ENCODE data around the gene TNS3. TPM values are rescaled to one million over a fixed set of nuclear protein-coding genes. Genes with fewer than 3 reads are reported as not detected.

The TNS3 gene
- total and polyA plus RNA-seq, 2 of the 13 experiments (the other 11 are each of a cell fraction or from before 2014, with no cell fraction given), result 52.9 to 55.7 TPM

- Histone ChIP-seq H3K4me1 (ENCODE audit: insufficient read depth, low read length) (peaks cover 97% of the 10 kb centered on the region), H3K27ac (ENCODE audit: extremely low read length, insufficient read depth, low read length) (peak overlapping the region; percentile 82), H3K4me2 (ENCODE audit: low read depth, low read length) (peak overlapping the region; percentile 61), H3K27me3 (ENCODE audit: control insufficient read depth in 1 of 2, insufficient read depth in 2 of 2, low read length in 2 of 2) (no peaks in the 10 kb centered on the region), H3K9me3 (ENCODE audit: low read length) (no peaks in the 10 kb centered on the region), H4K20me1 (ENCODE audit: insufficient read depth, low read length) (peaks cover 24% of the 10 kb centered on the region), H3K9ac (ENCODE audit: insufficient read depth, low read depth, low read length) (peak overlapping the region; percentile 57), H3K79me2 (ENCODE audit: insufficient read depth, low read length) (peaks cover 74% of the 10 kb centered on the region), H2AFZ (ENCODE audit: low read length) (no peak overlapping the region), H3K36me3 (replicated peaks in 1 of 2; ENCODE audit: control insufficient read depth in 1 of 2, insufficient read depth in 2 of 2, low read length in 2 of 2) (peaks cover 5 to 23% of the 10 kb centered on the region in 2 experiments; a peak in 3 of 5 replicates), H3K4me3 (replicated peaks in 1 of 3; ENCODE audit: insufficient read depth in 1 of 3, low read depth in 2 of 3, low read length in 3 of 3) (peak overlapping the region in 1 of 3 experiments; percentile 44; a peak in 2 of 6 replicates)
- no peak for ATAC-seq
- ChIA-PET POLR2A (interaction anchor here (0.8 to 3.9 kb wide), 26 partner anchors 8 to 665 kb away, joined by 3 to 46 read pairs (median 6); no protein-coding TSS in a partner anchor), CTCF (ENCODE audit: low intra/inter-chr PET ratio, low total read pairs) (no interaction called here)
- no peak for FAIRE-seq
- intact Hi-C loops (cut with micrococcal nuclease; ENCODE audit: unreplicated experiment), result loop anchor here (1.0 to 10.0 kb wide), 4 partner anchors 22 to 309 kb away; no protein-coding TSS in a partner anchor
- BruUV-seq (replicated peaks), result TSS peak; percentile 50
- DNase-seq (ENCODE audit: low spot score), result no peak
- WGBS (ENCODE audit: low lambda C conversion rate), result 72% methylated on average over 4 of the region's 7 CpGs
- in situ Hi-C loops (cut with HindIII; ENCODE audit: extremely low pct_ligation_motif_present, low pct_unique_long_range_greater_than_20kb), result loop anchor here (5.0 kb wide), 1 partner anchor 101 kb away; no protein-coding TSS in a partner anchor
- TF ChIP-seq RFX5 (IDR thresholded peaks at IDR 0.05; ENCODE audit: low read depth, low read length), result no peak
- TF ChIP-seq NFIB (CRISPR knock-in tag; IDR thresholded peaks at IDR 0.05; ENCODE audit: borderline replicate concordance), result no peak
- TF ChIP-seq ZNF513 (CRISPR knock-in tag; conservative IDR thresholded peaks at IDR 0.05), result no peak
- TF ChIP-seq ZNF589 (CRISPR knock-in tag; conservative IDR thresholded peaks at IDR 0.05), result 0 out of 2 replicates have a peak, but pooled peaks have one; percentile 12
- no peak for TF ChIP-seq ZNF564 (CRISPR knock-in tag; IDR thresholded peaks at IDR 0.05)
- no peak for TF ChIP-seq USF2 (IDR thresholded peaks at IDR 0.05; ENCODE audit: low read depth, low read length)
- 0 out of 2 replicates have a peak, but pooled peaks have one; percentile 10 for TF ChIP-seq USF2 (CRISPR knock-in tag; IDR thresholded peaks at IDR 0.05; ENCODE audit: borderline replicate concordance)
- TF ChIP-seq DMTF1 (CRISPR knock-in tag; IDR thresholded peaks at IDR 0.05), result no peak
- TF ChIP-seq, protein P1, sequence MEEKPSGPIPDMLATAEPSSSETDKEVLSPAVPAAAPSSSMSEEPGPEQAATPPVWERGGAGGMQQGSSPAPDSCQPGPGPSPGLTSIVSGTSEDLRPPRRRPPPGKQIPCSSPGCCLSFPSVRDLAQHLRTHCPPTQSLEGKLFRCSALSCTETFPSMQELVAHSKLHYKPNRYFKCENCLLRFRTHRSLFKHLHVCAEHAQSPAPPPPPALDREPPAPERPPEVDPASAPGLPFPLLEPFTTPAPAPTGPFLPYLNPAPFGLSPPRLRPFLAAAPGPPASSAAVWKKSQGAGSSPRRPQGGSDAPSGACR (CRISPR knock-in tag; IDR thresholded peaks at IDR 0.05), result 0 out of 2 replicates have a peak, but pooled peaks have one; percentile 3
- TF ChIP-seq, protein P2, sequence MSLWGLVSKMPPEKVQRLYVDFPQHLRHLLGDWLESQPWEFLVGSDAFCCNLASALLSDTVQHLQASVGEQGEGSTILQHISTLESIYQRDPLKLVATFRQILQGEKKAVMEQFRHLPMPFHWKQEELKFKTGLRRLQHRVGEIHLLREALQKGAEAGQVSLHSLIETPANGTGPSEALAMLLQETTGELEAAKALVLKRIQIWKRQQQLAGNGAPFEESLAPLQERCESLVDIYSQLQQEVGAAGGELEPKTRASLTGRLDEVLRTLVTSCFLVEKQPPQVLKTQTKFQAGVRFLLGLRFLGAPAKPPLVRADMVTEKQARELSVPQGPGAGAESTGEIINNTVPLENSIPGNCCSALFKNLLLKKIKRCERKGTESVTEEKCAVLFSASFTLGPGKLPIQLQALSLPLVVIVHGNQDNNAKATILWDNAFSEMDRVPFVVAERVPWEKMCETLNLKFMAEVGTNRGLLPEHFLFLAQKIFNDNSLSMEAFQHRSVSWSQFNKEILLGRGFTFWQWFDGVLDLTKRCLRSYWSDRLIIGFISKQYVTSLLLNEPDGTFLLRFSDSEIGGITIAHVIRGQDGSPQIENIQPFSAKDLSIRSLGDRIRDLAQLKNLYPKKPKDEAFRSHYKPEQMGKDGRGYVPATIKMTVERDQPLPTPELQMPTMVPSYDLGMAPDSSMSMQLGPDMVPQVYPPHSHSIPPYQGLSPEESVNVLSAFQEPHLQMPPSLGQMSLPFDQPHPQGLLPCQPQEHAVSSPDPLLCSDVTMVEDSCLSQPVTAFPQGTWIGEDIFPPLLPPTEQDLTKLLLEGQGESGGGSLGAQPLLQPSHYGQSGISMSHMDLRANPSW (CRISPR knock-in tag; IDR thresholded peaks at IDR 0.05; ENCODE audit: borderline replicate concordance), result no peak
- no peak for TF ChIP-seq MYPOP (CRISPR knock-in tag; IDR thresholded peaks at IDR 0.05)
- 0 out of 2 replicates have a peak, but pooled peaks have one; percentile 18 for TF ChIP-seq ZNF619 (CRISPR knock-in tag; IDR thresholded peaks at IDR 0.05)
- peak; percentile 14; the same call in 1 of the 2 replicates for TF ChIP-seq ZNF709 (CRISPR knock-in tag; IDR thresholded peaks at IDR 0.05)
Observed at GRCh38 chr7:47475880-47476227, 106.1 kb downstream of the TNS3 start.

Measured in HepG2 (cell line).